IgD-negative memory B cell (primary cell): ENCODE measurements around the gene FBP1. TPM values are rescaled to one million over a fixed set of nuclear protein-coding genes. Genes with fewer than 3 reads are reported as not detected.

Source experiments
- H3K27ac Mint-ChIP-seq, 3 donors: one replicate each; pipeline ENCODE4 v1.8.0; 2020 to 2022; ENCODE audit warnings: mild to moderate bottlenecking in 3 of 3, mixed read lengths in 3 of 3, moderate library complexity in 1 of 3
- H3K27me3 Mint-ChIP-seq: one replicate; pipeline ENCODE4 v1.8.0; 2021; ENCODE audit warnings: mixed read lengths
- H3K36me3 Mint-ChIP-seq: one replicate; pipeline ENCODE4 v1.8.0; 2020; ENCODE audit warnings: mild to moderate bottlenecking, mixed read lengths
- H3K4me1 Mint-ChIP-seq, 3 donors: one replicate each; pipeline ENCODE4 v1.8.0; 2020 to 2022; ENCODE audit warnings: mixed read lengths in 3 of 3, mild to moderate bottlenecking in 1 of 3
- H3K4me3 Mint-ChIP-seq, 4 donors: one replicate each; pipeline ENCODE4 v1.8.0; 2020 to 2022; ENCODE audit warnings: mild to moderate bottlenecking in 4 of 4, mixed read lengths in 4 of 4, moderate library complexity in 3 of 4
- H3K9me3 Mint-ChIP-seq, 3 donors: one replicate each; pipeline ENCODE4 v1.8.0; 2020 to 2021; ENCODE audit warnings: mixed read lengths in 3 of 3, mild to moderate bottlenecking in 1 of 3
- polyA plus RNA-seq: library from polyadenylated mRNA; unstranded; fragments of 300-500 nt; fragmentation: Illumina TruSeq; gene quantifications from one replicate; pipeline ENCODE4 v1.2.3, GENCODE V29; 2021

Gene FBP1
- polyA plus RNA-seq, 1 donor from 2014 or later, result 7.1 TPM

- peaks cover 16% of the 10 kb centered on the region for H3K27me3 Mint-ChIP-seq
- no peaks in the 10 kb centered on the region for H3K36me3 Mint-ChIP-seq
- no peak overlapping the region for H3K4me3 Mint-ChIP-seq
- no peaks in the 10 kb centered on the region for H3K4me1 Mint-ChIP-seq
- no peaks in the 10 kb centered on the region for H3K9me3 Mint-ChIP-seq
- H3K27ac Mint-ChIP-seq, result no peak overlapping the region
These were observed 27.2 kb upstream of the FBP1 start for GRCh38 chr9:94666364-94667099.

GRCh38 chr9:94665613-94666012, 26.3 kb upstream of the FBP1 start:
- H3K4me3 Mint-ChIP-seq, result no peak overlapping the region
- no peaks in the 10 kb centered on the region for H3K4me1 Mint-ChIP-seq
- no peaks in the 10 kb centered on the region for H3K36me3 Mint-ChIP-seq
- no peak overlapping the region for H3K27ac Mint-ChIP-seq
- H3K9me3 Mint-ChIP-seq, result no peaks in the 10 kb centered on the region
- H3K27me3 Mint-ChIP-seq, result peaks cover 16% of the 10 kb centered on the region

GRCh38 chr9:94664801-94665200, 25.5 kb upstream of the FBP1 start:
- H3K27me3 Mint-ChIP-seq, result peaks cover 16% of the 10 kb centered on the region
- no peaks in the 10 kb centered on the region for H3K4me1 Mint-ChIP-seq
- H3K9me3 Mint-ChIP-seq, result no peaks in the 10 kb centered on the region
- no peak overlapping the region for H3K4me3 Mint-ChIP-seq
- H3K27ac Mint-ChIP-seq, result no peak overlapping the region
- no peaks in the 10 kb centered on the region for H3K36me3 Mint-ChIP-seq

- no peaks in the 10 kb centered on the region for H3K36me3 Mint-ChIP-seq
These were observed 24.3 kb upstream of the FBP1 start for GRCh38 chr9:94663640-94664039.

GRCh38 chr9:94663140-94663539, 23.8 kb upstream of the FBP1 start:
- no peak overlapping the region for H3K4me3 Mint-ChIP-seq
- H3K27me3 Mint-ChIP-seq, result peaks cover 16% of the 10 kb centered on the region
- no peaks in the 10 kb centered on the region for H3K9me3 Mint-ChIP-seq
- no peak overlapping the region for H3K27ac Mint-ChIP-seq
- H3K36me3 Mint-ChIP-seq, result no peaks in the 10 kb centered on the region
- no peaks in the 10 kb centered on the region for H3K4me1 Mint-ChIP-seq

More at GRCh38 chr9:94663640-94664039, 24.3 kb upstream of the FBP1 start:
- no peaks in the 10 kb centered on the region for H3K9me3 Mint-ChIP-seq
- H3K4me1 Mint-ChIP-seq, result no peaks in the 10 kb centered on the region
- peak overlapping the region in 1 of 3 donors; percentile 52 for H3K27ac Mint-ChIP-seq
- peaks cover 16% of the 10 kb centered on the region for H3K27me3 Mint-ChIP-seq
- no peak overlapping the region for H3K4me3 Mint-ChIP-seq

- H3K4me1 Mint-ChIP-seq, result peaks cover 6 to 13% (median 11%) of the 10 kb centered on the region in 3 donors
- no peak overlapping the region for H3K27ac Mint-ChIP-seq
- H3K9me3 Mint-ChIP-seq, result no peaks in the 10 kb centered on the region
- no peaks in the 10 kb centered on the region for H3K27me3 Mint-ChIP-seq
- no peak overlapping the region for H3K4me3 Mint-ChIP-seq
- H3K36me3 Mint-ChIP-seq, result peaks cover 1% of the 10 kb centered on the region
These were observed 17.9 kb upstream of the FBP1 start for GRCh38 chr9:94657021-94657725.

- Mint-ChIP-seq H3K27ac (peak overlapping the region; percentile 40 to 95 (median 63)), H3K4me3 (peak overlapping the region; percentile 49 to 97 (median 82)), H3K4me1 (peaks cover 6 to 13% (median 11%) of the 10 kb centered on the region in 3 donors)
These were observed 16.9 kb upstream of the FBP1 start for GRCh38 chr9:94656200-94656599.

GRCh38 chr9:94655739-94656138, 16.4 kb upstream of the FBP1 start:
- Mint-ChIP-seq H3K27ac (peak overlapping the region; percentile 40 to 95 (median 63)), H3K36me3 (peaks cover 1% of the 10 kb centered on the region), H3K4me1 (peaks cover 6 to 13% (median 11%) of the 10 kb centered on the region in 3 donors), H3K4me3 (peak overlapping the region; percentile 49 to 97 (median 82)), H3K27me3 (no peaks in the 10 kb centered on the region), H3K9me3 (no peaks in the 10 kb centered on the region)

More at GRCh38 chr9:94656200-94656599, 16.9 kb upstream of the FBP1 start:
- Mint-ChIP-seq H3K36me3 (peaks cover 1% of the 10 kb centered on the region), H3K9me3 (no peaks in the 10 kb centered on the region), H3K27me3 (no peaks in the 10 kb centered on the region)

GRCh38 chr9:94654165-94654894, 15.0 kb upstream of the FBP1 start:
- Mint-ChIP-seq H3K4me1 (peaks cover 6 to 13% (median 11%) of the 10 kb centered on the region in 3 donors), H3K27me3 (no peaks in the 10 kb centered on the region), H3K4me3 (peak overlapping the region in 1 of 4 donors; percentile 49), H3K36me3 (peaks cover 1% of the 10 kb centered on the region), H3K9me3 (no peaks in the 10 kb centered on the region), H3K27ac (no peak overlapping the region)

GRCh38 chr9:94650949-94651348, 11.6 kb upstream of the FBP1 start:
- Mint-ChIP-seq H3K36me3 (peaks cover 4% of the 10 kb centered on the region), H3K4me3 (peak overlapping the region in 1 of 4 donors; percentile 9), H3K9me3 (no peaks in the 10 kb centered on the region), H3K27ac (no peak overlapping the region), H3K4me1 (peaks cover under 1 to 6% (median 5%) of the 10 kb centered on the region in 3 donors), H3K27me3 (peaks cover 1% of the 10 kb centered on the region)

- H3K9me3 Mint-ChIP-seq, result no peaks in the 10 kb centered on the region
These were observed 9.9 kb upstream of the FBP1 start for GRCh38 chr9:94649100-94649819.

GRCh38 chr9:94648185-94648584, 8.9 kb upstream of the FBP1 start:
- Mint-ChIP-seq H3K27ac (peak overlapping the region in 1 of 3 donors; percentile 1), H3K9me3 (no peaks in the 10 kb centered on the region), H3K36me3 (peaks cover 2% of the 10 kb centered on the region), H3K27me3 (peaks cover 4% of the 10 kb centered on the region), H3K4me1 (no peaks in the 10 kb centered on the region), H3K4me3 (no peak overlapping the region)

More at GRCh38 chr9:94649100-94649819, 9.9 kb upstream of the FBP1 start:
- Mint-ChIP-seq H3K4me1 (no peaks in the 10 kb centered on the region), H3K4me3 (no peak overlapping the region), H3K36me3 (peaks cover 4% of the 10 kb centered on the region), H3K27me3 (peaks cover 4% of the 10 kb centered on the region), H3K27ac (no peak overlapping the region)

- no peak overlapping the region for H3K4me3 Mint-ChIP-seq
- H3K9me3 Mint-ChIP-seq, result no peaks in the 10 kb centered on the region
These were observed 6.6 kb upstream of the FBP1 start for GRCh38 chr9:94645901-94646300.

GRCh38 chr9:94644543-94644942, 5.2 kb upstream of the FBP1 start:
- H3K4me1 Mint-ChIP-seq, result peaks cover 0 to 4% (median 2%) of the 10 kb centered on the region in 3 donors
- no peak overlapping the region for H3K27ac Mint-ChIP-seq
- H3K4me3 Mint-ChIP-seq, result no peak overlapping the region

More at GRCh38 chr9:94645901-94646300, 6.6 kb upstream of the FBP1 start:
- H3K4me1 Mint-ChIP-seq, result no peaks in the 10 kb centered on the region
- peaks cover 4% of the 10 kb centered on the region for H3K27me3 Mint-ChIP-seq
- H3K36me3 Mint-ChIP-seq, result peaks cover 2% of the 10 kb centered on the region
- H3K27ac Mint-ChIP-seq, result no peak overlapping the region

More at GRCh38 chr9:94644543-94644942, 5.2 kb upstream of the FBP1 start:
- H3K27me3 Mint-ChIP-seq, result peaks cover 4% of the 10 kb centered on the region
- H3K36me3 Mint-ChIP-seq, result peaks cover 2% of the 10 kb centered on the region
- no peaks in the 10 kb centered on the region for H3K9me3 Mint-ChIP-seq
